Muscle of back (tissue), 13 donors: ENCODE data around the gene IL13RA2. TPM values are rescaled to one million over a fixed set of nuclear protein-coding genes. Genes with fewer than 3 reads are reported as not detected.
A peak's percentile ranks its signal among the peaks of the same experiment; 100 is the strongest.

ENCODE experiments used
- DNase-seq, 3 donors: peaks; one replicate each; pipeline versions ENCODE4 v3.0.0 to v3.0.0-alpha.2; 2013
- long read RNA-seq, 9 donors: transcript quantifications; one replicate each; lab custom pipeline, GENCODE V29; 2026
- polyA plus RNA-seq, 10 donors: library from polyadenylated mRNA; unstranded; fragments of 120-200 nt; gene quantifications; one replicate each; pipeline ENCODE4 v1.2.1, GENCODE V29; 2013; ENCODE audit not compliant: insufficient read length in 10 of 10

IL13RA2 gene
- 1 to 10 TPM in 1 of 10 donors, under 1 TPM in 7, not detected in 2; 0.08 to 1.6 (median 0.45) TPM for polyA plus RNA-seq
- long read RNA-seq, donor 1: 0 reads
- long read RNA-seq, donor 2, partial matches to known transcripts: 0 of 1 reads
- long read RNA-seq, donor 2, other reads (novel, unspliced or antisense): 0 of 1 reads
- long read RNA-seq, donor 3: 0 reads
- long read RNA-seq, donor 4, partial matches to known transcripts: 0 of 1 reads
- long read RNA-seq, donor 4, other reads (novel, unspliced or antisense): 0 of 1 reads
- long read RNA-seq, donor 5, partial matches to known transcripts: 0 of 1 reads
- long read RNA-seq, donor 5, other reads (novel, unspliced or antisense): 0 of 1 reads
- long read RNA-seq, donor 6: 0 reads
- long read RNA-seq, donor 7: 0 reads
- long read RNA-seq, donor 8: 0 reads
- long read RNA-seq, donor 9: 0 reads

GRCh38 chrX:115017455-115017854 lies at the start of gene IL13RA2:
IL13RA2 (minus strand) TSS chrX:115017616; CDS start chrX:115017269, 347 bp downstream.
- DNase-seq: no peak

DNA sequence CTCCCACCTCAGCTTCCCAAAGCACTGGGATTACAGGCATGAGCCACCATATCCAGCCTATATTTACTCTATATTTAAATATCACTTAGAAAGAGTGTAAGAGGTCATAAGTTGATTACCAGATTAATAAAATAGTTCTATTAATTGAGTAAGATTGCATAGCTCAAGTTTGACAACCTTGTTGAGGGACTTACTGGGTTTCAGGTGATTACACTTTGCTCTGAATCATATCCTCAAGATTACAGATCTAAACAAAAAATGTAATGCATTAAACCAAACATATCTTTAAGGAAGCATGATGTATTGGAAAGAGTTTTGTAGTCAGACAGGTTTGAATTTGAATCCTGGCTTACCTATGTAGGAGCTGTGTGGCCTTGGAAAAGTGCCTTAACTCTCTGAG lies 47.9 kb upstream of the IL13RA2 start:
- DNase-seq: no peak

- DNase-seq: no peak
Observed at GRCh38 chrX:115060013-115060412, 42.6 kb upstream of the IL13RA2 start.

- DNase-seq: peak; percentile 81 to 89 (median 87)
Observed at GRCh38 chrX:115058276-115058675, 40.9 kb upstream of the IL13RA2 start.

DNA sequence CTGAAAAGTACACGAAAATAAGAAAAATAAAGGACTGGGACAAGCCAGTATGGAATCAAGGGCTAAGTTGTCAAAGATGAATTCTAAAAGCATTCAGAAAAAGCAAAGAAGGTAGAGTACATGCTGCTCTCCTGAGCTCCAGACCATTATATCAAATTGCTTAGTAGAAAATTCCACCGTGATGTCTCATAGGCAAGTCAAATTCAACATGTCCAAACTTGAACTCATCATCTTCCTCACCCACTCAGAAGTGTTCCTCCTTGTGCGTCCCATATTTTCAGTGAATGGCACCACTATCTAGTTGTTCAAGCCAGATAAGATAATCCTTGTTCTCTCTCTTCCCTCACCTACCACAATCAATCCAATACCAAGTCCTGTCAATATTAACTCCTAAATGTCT lies 37.5 kb upstream of the IL13RA2 start:
- no peak for DNase-seq

DNA sequence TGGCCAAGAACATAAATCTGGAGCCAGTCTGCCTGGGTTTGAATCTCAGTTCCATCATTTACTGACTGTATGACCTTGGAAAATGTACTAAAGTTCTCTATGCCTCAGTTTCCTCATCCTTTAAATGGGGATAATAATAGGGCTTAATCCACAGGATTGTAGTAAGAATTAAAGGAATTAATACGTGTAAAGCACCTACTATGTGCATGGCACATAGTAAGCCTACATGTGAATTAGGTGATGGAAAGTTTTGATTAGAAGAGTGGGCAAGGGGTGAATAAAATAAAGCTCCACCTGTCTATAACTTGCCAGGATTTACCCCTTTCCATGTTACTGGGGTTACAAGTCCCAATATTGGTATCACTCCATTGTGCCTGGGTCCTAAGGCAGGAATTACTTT lies 35.8 kb upstream of the IL13RA2 start:
- DNase-seq: no peak

DNA sequence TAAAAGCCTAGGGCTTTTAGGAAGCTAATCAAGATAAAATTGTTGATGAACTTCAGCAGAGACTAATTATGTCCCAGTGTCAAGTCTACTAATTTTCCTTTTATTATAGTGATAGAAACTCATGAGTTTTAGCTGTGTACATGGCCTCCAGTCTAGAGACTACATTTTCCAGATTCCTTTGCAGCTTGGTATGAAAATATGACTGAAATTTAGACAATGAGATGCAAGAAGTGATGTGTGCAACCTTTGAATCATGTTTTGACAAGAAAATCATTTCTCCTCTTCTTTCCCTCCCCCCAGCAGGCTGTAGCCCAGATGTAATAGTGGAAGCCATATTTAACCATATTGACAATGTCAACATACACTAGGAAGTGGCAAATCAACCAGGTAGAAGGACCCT lies 30.3 kb upstream of the IL13RA2 start:
- no peak for DNase-seq

DNA sequence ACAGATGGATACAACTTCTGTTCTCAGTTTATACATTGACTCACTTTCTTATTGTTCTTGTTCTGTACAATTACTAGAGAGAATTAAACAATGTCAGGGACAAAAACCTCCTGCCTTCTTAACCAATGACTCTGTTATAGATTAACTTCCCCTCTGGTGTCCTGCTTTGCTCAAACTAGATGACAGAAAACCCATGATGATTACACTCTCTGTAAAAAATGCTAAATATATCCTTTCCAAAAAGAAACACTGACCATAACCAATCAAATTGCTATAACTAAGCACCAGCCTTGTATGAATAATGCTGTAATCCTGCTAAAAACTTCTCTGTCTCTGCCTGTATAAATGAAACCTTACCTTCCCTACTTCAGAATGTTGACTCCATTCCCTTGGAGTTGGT lies 29.8 kb upstream of the IL13RA2 start:
- no peak for DNase-seq

GRCh38 chrX:115040417-115040816 lies 23.0 kb upstream of the IL13RA2 start:
- no peak for DNase-seq

DNA sequence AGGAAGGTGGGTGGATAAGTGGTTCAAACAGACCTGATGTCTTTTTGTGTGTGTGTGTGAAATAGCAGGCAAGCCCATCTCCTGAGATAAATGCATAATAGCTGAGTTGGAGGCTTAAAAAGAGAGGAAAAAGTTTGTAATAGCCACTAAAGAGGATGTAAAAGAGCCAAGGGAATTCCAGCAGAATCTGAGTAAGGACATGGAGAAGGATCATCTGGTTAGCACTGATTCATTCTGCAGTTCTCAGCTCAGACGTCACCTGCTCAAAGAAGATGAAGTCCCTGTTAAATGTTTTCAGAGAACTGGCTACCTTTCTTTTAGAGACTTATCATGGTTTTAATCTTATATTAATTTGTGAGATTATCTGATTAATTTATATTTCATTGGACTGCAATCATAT lies 21.0 kb upstream of the IL13RA2 start:
- DNase-seq: no peak

- DNase-seq: no peak
Observed at GRCh38 chrX:115036029-115036428, 18.6 kb upstream of the IL13RA2 start.

GRCh38 chrX:115031989-115032388 lies 14.6 kb upstream of the IL13RA2 start:
- no peak for DNase-seq

- DNase-seq: no peak
Observed at GRCh38 chrX:115030625-115031024, 13.2 kb upstream of the IL13RA2 start.

DNA sequence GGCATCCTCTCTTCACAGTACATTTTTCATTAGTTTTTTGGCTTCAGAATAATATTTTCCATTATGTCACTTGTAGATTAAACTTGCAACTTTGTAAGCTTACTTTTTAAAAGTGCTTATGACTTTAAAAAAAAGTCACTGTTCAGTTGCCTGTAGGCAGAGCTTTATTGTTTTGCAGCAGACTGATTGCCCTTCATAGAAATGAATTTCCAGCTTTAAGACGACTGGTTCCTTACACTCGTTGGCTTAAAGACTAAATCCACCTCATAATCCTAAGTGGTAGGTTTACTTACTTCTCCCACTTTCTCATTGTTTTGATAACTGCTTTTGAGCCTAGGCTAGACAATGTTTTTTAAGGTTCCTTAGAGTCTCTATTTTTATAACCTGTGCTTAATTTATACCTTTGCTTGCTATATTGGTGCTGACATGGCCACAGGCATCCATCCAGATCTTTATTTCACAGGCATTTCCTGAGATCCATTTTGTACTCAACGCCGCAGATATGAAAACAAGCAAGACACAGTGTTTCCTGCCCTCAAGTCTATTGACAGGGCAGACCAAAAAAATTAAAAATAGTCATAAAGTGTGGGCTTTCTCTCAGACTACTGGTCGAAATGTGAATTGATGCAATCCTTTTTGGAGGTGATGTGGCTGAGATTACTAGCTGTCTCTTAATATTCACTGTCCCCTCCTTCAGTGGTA lies 12.6 kb upstream of the IL13RA2 start:
- peak in 2 of 3 donors; percentile 15 to 27 for DNase-seq

DNA sequence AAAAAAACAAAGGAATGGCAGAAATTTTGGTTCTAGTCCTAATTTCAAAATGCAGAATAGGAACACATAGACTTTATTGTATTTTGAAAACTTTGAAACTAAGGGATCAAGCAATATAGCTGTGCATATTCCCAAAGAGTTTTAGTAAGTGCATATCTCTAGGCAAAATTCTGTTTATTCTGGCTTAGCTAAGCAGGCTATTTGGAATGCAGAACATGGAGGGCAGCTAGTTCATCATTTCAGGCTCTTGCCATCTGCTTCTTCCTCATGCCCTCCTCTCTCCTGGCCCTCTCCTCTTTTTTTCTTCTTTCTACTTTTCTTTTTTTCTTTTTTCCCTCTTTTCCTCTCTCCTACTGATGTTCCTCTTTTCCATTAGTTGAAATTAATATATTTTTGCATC lies 12.0 kb upstream of the IL13RA2 start:
- no peak for DNase-seq

DNA sequence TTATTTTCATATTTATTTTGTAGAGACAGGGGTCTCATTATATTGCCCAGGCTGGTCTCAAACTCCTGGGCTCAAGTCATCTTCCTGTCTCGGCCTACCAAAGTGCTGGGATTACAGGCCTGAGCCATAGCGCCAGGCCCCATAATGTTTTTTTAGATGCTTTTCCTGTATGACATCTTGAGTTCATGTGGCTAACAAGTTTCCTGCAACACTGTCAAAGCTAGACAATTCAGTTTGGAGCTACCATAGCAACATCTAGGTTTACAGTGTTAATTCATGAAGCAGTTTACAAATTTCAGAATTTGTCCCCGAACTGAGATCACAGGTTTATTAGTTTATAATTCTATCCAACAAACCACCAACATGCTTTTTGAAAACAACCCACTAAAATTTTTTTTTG lies 6.4 kb upstream of the IL13RA2 start:
- DNase-seq: no peak

DNA sequence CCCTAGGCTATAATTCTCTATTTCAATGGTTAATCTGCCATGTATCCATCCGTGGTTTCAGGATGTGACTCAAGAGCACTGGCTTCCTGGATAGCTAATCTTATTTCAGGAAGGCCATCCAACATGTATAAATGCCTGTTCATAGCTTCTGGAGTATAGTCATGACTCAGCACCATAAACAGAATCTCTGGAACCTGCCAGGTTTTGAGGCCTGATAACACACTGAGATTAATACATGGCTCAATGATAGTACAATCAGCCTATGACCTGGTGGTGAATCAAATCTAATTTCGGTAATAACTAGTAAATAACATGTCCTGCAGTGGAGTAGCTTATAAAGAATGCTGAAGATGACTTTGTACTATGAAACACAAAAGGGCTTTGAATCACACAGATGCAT lies 5.7 kb upstream of the IL13RA2 start:
- DNase-seq: peak in 2 of 3 donors; percentile 8 to 43

DNA sequence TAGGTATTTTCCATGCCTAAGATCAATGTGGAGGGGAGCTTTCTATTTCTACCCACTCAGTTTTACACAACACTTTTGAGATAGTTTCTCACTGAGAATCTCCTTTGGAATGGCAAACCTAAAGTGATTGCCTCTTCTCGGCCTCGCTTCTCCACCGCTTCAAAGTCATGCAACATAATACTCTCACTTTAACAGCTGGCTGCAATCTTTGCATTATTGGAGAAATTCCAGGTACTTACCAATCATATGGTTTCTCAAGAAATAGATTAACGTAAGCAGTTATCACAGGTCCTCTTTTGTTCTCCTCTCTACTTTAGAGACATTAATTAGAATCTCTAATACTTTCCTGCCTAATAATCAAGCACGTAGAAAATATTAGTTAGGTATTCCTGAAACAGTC lies 3.7 kb upstream of the IL13RA2 start:
- no peak for DNase-seq

DNA sequence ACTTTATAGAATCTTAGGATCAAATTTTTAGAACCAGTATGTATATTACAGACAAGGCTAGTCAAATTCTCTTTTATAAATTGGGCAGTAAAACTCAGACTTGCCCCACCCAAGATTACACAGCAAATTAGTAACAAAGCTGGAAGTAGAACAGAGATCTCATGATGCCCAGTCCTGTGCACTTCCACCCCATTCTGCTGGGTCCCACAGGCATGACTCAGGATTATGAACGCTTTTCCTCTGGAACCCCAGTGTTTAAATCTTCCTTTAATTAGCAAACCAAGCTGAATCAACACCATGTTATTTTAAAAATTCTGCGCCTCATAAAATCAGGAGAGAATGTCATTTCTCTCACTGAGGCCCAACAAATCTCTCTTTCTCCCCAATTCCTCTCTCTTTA lies 1.5 kb upstream of the IL13RA2 start:
- no peak for DNase-seq

GRCh38 chrX:115018040-115018647 lies 728 bp upstream of the IL13RA2 start:
- DNase-seq: no peak

DNA sequence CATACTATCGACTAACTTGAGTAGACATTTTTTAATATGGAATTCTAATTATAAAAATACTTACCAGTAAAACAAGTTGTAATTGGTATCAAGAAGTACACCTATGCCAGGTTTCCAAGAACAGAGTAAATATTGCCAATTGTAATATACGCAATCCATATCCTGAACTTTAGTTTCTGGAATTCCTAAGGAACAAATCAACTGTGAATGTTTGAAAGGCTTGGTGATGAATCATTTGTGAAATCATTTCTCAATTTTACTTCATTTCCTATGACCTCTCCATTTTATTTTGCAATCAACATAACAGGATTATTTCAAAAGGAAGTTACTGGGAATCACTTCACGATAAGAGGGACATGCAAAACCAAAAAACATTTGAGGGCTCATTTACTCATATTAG lies 3.7 kb downstream of the IL13RA2 start:
- no peak for DNase-seq

DNA sequence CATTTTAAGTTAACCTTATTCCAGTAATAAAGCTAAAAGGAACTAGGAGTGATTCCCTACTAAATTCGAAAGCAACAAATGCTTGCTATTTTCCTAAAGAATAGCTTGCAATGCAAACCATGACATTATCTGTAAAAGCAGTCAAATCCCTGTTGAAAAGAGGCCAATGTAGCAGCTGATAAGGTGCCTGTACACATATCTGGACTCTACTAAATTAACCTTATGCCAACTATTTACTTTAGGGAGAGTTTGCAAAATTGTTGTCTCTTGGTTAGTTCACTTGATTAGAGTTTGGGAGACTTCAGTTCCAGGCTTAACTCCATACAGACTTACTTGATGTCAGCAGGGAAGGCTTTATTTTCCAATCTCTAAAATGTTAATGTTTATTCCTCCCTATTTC lies 6.0 kb downstream of the IL13RA2 start:
- no peak for DNase-seq

DNA sequence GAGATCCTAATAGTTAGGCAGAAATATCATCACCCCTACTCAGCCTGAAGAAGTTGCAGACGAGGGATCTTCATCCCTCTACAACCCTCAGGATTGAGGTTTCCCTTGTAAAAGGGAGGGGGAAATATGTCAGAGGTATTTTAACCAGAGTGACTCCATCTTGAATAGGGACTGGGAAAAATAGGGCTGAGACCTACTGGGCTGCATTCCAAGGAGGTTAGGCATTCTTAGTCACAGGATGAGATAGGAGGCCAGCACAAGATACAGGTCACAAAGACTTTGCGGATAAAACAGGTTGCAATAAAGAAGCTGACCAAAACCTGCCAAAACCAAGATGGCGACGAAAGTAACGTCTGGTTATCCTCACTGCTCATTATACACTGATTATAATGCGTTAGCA lies 17.5 kb downstream of the IL13RA2 start:
- DNase-seq: no peak
